ENCODE data around the gene RUFY3. TPM values are rescaled to one million over a fixed set of nuclear protein-coding genes. Genes with fewer than 3 reads are reported as not detected.

Gene RUFY3
- total and polyA plus RNA-seq, 4 donors = 17.2 to 122 (median 43.2) TPM

GRCh38 chr4:70801265-70801809 is 79.6 kb downstream of the RUFY3 start:
- H3K9me3 ChIP-seq (ENCODE audit: control insufficient read depth in 4 of 4, insufficient read depth in 3 of 4, low read length in 3 of 4) = no peaks in the 10 kb centered on the region
- H3K36me3 ChIP-seq (ENCODE audit: control insufficient read depth in 4 of 4, insufficient read depth in 4 of 4, low read length in 4 of 4) = peaks cover 0 to 21% (median 8%) of the 10 kb centered on the region in 4 donors
- H3K9ac ChIP-seq (ENCODE audit: insufficient read depth in 1 of 2, low read length in 2 of 2) = no peak overlapping the region
- no peak for TF ChIP-seq CTCF (IDR thresholded peaks at IDR 0.05; ENCODE audit: control extremely low read depth, extremely low read depth)
- ATAC-seq (ENCODE audit: insufficient read depth, low FRiP score) = no peak
- WGBS, 2 donors = 75 to 84% methylated on average over 1 of the region's 1 CpG
- no peak overlapping the region for H3K27ac ChIP-seq (ENCODE audit: low read depth in 1 of 2, low read length in 1 of 2)
- no peaks in the 10 kb centered on the region for H3K4me1 ChIP-seq (ENCODE audit: control insufficient read depth in 5 of 5, insufficient read depth in 5 of 5, low read length in 5 of 5)
- H3K27me3 ChIP-seq (ENCODE audit: control insufficient read depth in 3 of 3, insufficient read depth in 3 of 3, low read length in 2 of 3) = no peaks in the 10 kb centered on the region
- no peak for DNase-seq
- no peak overlapping the region for H3K4me3 ChIP-seq

- Histone ChIP-seq H3K27me3 (ENCODE audit: control insufficient read depth in 3 of 3, insufficient read depth in 3 of 3, low read length in 2 of 3) (no peaks in the 10 kb centered on the region), H3K4me3 (no peak overlapping the region), H3K36me3 (ENCODE audit: control insufficient read depth in 4 of 4, insufficient read depth in 4 of 4, low read length in 4 of 4) (peaks cover 2 to 22% (median 6%) of the 10 kb centered on the region in 4 donors), H3K4me1 (ENCODE audit: control insufficient read depth in 5 of 5, insufficient read depth in 5 of 5, low read length in 5 of 5) (peaks cover 0 to 1% (median 0%) of the 10 kb centered on the region in 5 donors), H3K9me3 (ENCODE audit: control insufficient read depth in 4 of 4, insufficient read depth in 3 of 4, low read length in 3 of 4) (no peaks in the 10 kb centered on the region), H3K9ac (ENCODE audit: insufficient read depth in 1 of 2, low read length in 2 of 2) (no peak overlapping the region), H3K27ac (ENCODE audit: low read depth in 1 of 2, low read length in 1 of 2) (no peak overlapping the region)
- TF ChIP-seq CTCF (IDR thresholded peaks at IDR 0.05; ENCODE audit: control extremely low read depth, extremely low read depth) = no peak
- 87 to 90% methylated on average over 5 of the region's 5 CpGs for WGBS, 2 donors
- ATAC-seq (ENCODE audit: insufficient read depth, low FRiP score) = no peak
- no peak for DNase-seq
Measured at GRCh38 chr4:70802928-70803580, 81.3 kb downstream of the RUFY3 start.

GRCh38 chr4:70808151-70808550 is 86.4 kb downstream of the RUFY3 start:
- Histone ChIP-seq H3K9ac (ENCODE audit: insufficient read depth in 1 of 2, low read length in 2 of 2) (no peak overlapping the region), H3K27me3 (ENCODE audit: control insufficient read depth in 3 of 3, insufficient read depth in 3 of 3, low read length in 2 of 3) (no peaks in the 10 kb centered on the region), H3K4me3 (no peak overlapping the region), H3K9me3 (ENCODE audit: control insufficient read depth in 4 of 4, insufficient read depth in 3 of 4, low read length in 3 of 4) (no peaks in the 10 kb centered on the region), H3K27ac (ENCODE audit: low read depth in 1 of 2, low read length in 1 of 2) (no peak overlapping the region), H3K36me3 (ENCODE audit: control insufficient read depth in 4 of 4, insufficient read depth in 4 of 4, low read length in 4 of 4) (peaks cover 1 to 12% (median 2%) of the 10 kb centered on the region in 4 donors), H3K4me1 (ENCODE audit: control insufficient read depth in 5 of 5, insufficient read depth in 5 of 5, low read length in 5 of 5) (peaks cover 0 to 1% (median 0%) of the 10 kb centered on the region in 5 donors)
- ATAC-seq (ENCODE audit: insufficient read depth, low FRiP score) (no peak), DNase-seq (no peak)
- TF ChIP-seq CTCF (IDR thresholded peaks at IDR 0.05; ENCODE audit: control extremely low read depth, extremely low read depth) = no peak
- WGBS, 2 donors = 31 to 76% methylated on average over 1 of the region's 1 CpG

Data from lung (tissue), 12 donors.